ENCODE data around the gene THOC5. TPM values are rescaled to one million over a fixed set of nuclear protein-coding genes. Genes with fewer than 3 reads are reported as not detected.
A peak's percentile ranks its signal among the peaks of the same experiment; 100 is the strongest.
"Not testable (repeated sequence)": the region's sequence is repeated elsewhere in the genome, so short reads cannot be mapped to it uniquely, and the experiment has no call there.

Gene THOC5
- polyA plus RNA-seq, 4 donors: 22.9 to 34.2 (median 29.0) TPM

DNA sequence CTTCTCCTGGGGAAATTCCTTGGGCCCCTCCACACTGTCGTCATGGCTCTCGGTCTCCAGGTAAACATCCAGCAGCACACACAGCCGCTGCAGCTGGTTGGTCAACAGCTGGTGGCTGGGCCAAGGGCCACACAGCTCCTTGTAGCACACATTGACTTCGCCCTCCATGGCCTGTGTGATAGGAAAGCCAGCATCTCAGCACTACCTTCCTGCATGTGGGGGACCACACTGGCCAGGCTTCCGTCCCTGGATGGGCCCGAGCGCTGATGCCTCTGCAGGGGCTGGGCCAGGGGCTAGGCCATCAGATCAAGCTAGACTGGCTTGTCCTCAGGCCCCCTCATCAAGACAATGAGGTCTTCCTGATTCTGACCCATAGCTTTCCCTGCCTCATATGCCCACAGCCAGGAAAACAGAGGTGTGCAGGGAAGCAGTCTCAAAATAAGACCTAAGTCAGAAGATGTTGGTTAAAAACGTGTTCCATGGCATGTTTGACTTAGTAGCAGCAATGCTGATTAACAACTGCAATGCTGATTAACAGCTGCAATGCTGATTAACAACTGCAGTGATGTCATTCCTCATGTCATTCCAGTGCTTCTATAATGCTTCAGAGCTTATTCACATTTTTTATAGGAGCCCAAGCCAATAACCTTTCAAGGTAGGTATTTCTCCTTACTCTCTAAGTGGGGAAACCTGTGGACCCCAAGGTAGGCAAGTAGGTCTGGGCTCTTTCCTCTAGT lies 42.3 kb downstream of the THOC5 start:
- DNase-seq (ENCODE audit: low read depth in 4 of 4, low spot score in 3 of 4): no peak

DNA sequence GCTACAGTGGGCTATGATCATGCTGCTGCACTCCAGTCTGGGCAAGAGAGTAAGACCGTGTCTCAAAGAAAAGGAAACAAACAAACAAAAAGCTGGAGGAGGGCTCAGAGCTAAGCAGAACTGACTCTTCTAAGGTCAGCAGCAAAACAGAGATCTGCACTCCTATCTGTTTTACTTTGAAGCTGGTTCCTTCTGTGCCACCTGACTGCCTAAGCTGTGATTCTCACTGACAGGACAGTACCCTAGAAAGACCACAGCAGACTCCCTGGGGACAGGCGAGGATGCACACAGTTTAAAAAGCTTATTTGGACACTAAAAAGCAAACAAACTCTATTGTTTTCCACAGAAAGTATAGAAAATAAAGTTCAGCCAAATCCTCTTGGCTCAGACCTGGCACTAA lies 43.0 kb downstream of the THOC5 start:
- DNase-seq (ENCODE audit: low read depth in 4 of 4, low spot score in 3 of 4): no peak

DNA sequence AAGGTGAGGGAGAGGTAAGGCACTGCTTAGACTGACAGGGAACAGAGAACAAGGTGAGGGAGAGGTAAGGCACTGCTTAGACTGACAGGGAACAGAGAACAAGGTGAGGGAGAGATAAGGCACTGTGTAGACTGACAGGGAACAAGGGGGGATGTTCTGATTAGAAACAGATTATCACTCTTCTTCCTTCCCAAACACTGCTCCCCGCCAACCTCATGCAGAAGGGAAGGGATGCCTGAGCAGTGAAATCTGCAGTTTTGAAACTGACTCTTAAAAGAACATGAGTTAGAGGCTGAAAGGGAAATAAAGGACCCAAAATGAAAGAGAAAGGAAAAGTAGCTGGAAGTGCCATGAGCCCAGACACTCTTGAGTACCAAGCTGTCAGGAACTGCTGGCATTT lies 43.7 kb downstream of the THOC5 start:
- DNase-seq (ENCODE audit: low read depth in 4 of 4, low spot score in 3 of 4): no peak

DNA sequence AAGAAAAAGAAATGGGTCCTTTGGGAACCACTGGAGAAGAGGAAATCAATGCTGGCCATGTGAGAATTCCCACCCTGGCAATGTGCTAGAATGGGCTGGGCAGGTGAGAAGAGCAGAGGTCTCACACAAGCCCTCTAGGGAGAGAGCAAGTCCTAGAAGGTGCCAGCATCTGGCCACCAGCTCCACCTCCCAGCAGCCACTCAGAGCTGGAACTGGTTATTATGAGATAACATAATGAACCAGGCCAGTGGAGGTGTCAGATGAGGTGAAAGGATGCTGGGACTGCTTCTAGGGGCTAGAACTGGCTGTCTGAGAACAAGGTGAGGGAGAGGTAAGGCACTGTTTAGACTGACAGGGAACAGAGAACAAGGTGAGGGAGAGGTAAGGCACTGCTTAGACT lies 44.3 kb downstream of the THOC5 start:
- no peak for DNase-seq (ENCODE audit: low read depth in 4 of 4, low spot score in 3 of 4)

DNA sequence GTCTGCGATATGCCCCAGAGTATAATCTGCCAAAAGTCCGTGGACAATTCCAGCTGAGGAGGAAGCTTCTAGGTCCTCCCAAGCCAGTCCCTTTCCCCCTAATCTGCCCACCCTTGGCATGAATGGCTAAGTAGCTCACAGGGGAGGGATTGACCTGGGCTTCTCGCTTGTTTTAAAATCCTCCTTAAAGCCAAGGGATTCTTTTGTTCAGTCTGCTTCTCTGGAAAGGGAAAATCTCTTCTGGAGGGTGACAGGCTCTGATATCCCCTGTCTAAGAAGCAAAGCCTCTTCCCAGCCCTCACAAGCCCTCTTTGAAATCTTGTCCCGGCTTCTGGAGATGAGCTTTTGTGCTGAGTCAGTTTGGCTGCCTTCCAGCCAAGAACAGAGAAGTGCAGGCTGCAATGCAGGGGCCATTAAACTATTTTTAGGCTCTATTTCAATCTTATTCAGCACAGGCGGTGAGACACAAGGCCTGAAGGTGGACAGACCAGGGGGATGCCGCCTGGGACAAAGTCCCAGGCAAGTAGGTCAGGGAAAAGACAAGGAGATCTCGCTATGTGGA lies 49.7 kb downstream of the THOC5 start:
- peak in 1 of 4 donors; percentile 21 for DNase-seq (ENCODE audit: low read depth in 4 of 4, low spot score in 3 of 4)

DNA sequence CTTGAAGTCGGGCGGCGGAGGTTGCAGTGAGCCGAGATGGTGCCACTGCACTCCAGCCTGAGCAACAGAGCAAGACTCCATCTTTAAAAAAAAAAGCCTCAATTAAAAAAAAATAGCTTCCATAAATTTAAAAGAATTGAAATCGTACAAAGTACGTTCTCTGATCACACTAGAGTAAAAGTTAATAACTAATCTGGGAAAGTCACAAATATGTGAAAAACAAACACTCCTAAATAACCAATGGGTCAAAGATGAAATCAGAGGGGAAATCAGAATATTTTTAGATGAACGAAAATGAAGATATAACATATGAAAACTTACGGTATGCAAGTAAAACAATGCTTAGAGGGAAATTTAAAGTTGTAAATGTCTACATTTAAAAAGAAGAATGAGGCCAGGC lies 53.7 kb downstream of the THOC5 start:
- no peak for DNase-seq (ENCODE audit: low read depth in 4 of 4, low spot score in 3 of 4)

DNA sequence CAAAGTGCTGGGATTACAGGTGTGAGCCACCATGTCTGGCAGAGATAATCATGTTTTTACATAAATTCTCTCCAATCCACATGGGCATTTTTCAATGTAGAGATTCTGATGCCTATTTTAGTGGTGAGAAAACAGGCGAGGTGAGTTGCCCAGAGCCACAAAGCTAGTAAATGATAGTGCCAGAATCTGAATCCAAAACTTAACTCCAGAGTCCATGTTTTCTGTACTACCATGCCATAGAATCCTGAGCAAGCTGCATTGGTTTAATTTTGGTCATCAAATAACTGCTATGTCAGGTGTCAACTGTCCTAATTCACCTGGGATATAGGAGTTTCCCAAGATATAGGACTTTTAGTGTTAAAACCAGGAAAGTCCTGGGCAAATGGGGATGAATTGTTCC lies 59.9 kb downstream of the THOC5 start:
- DNase-seq (ENCODE audit: low read depth in 4 of 4, low spot score in 3 of 4): no peak

DNA sequence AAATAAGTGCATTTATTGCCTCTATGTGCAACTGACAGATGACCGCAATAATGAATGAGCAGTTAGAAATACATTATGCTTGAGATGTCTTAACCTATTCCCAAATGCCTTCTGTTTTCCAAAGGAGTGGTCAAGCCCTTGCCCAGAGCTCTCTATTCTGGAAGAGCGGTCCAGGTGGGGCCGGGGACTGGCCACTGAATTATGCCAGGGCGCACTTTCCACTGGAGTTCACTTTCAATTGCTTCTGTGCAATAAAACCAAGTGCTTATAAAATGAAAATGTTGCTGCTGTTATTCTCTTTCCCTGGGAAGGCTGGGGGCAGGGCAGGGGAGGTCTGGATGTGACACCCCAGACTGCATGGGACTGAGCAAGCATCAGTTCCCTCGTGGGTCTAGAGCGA lies 62.5 kb downstream of the THOC5 start:
- no peak for DNase-seq (ENCODE audit: low read depth in 4 of 4, low spot score in 3 of 4)

DNA sequence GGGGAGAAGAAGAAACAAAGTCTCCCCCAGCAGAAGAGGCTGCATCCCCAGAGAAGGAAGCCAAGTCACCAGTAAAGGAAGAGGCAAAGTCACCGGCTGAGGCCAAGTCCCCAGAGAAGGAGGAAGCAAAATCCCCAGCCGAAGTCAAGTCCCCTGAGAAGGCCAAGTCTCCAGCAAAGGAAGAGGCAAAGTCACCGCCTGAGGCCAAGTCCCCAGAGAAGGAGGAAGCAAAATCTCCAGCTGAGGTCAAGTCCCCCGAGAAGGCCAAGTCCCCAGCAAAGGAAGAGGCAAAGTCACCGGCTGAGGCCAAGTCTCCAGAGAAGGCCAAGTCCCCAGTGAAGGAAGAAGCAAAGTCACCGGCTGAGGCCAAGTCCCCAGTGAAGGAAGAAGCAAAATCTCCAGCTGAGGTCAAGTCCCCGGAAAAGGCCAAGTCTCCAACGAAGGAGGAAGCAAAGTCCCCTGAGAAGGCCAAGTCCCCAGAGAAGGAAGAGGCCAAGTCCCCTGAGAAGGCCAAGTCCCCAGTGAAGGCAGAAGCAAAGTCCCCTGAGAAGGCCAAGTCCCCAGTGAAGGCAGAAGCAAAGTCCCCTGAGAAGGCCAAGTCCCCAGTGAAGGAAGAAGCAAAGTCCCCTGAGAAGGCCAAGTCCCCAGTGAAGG lies 64.3 kb downstream of the THOC5 start:
- not testable (repeated sequence) for DNase-seq (ENCODE audit: low read depth in 4 of 4, low spot score in 3 of 4)

DNA sequence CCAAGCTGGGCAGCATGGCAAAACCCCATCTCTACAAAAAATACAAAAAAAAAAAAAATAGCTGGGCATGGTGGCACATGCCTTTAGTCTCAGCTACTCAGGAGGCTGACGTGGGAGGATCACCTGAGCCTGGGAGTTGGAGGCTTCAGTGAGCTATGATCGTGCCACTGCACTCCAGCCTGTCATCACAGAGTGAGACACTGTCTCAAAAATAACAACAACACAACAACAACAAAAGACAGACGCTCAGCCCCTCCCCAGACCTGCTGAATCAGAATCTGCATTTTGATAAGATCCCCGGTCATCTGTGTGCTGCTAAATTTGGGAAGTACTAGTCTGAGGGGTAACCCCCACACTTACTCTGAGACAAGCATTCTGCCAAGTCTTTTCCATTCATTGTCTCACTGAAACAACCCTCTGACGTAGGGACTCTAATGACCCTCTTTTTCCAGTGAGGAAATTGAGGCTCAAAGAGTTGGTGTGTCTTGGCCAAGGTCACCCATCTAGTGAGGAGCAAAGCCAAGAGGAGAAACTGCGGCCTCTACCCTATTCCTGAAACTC lies 66.1 kb downstream of the THOC5 start:
- DNase-seq (ENCODE audit: low read depth in 4 of 4, low spot score in 3 of 4): no peak

DNA sequence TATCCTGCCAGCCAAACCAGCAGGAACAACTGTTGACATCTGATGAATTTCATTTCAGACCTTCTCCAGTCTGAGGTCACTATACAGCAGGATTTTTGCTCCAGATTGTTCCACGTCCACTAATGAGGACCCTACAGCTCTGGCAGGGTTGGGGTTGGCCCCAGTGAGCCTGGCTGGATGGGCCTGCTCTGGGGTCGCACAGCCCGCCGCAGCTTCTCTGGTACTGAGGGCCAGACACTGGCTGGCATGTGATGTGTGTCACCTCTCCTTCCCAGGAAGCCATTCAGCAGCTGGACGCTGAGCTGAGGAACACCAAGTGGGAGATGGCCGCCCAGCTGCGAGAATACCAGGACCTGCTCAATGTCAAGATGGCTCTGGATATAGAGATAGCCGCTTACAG lies 68.1 kb downstream of the THOC5 start:
- DNase-seq (ENCODE audit: low read depth in 4 of 4, low spot score in 3 of 4): no peak

DNA sequence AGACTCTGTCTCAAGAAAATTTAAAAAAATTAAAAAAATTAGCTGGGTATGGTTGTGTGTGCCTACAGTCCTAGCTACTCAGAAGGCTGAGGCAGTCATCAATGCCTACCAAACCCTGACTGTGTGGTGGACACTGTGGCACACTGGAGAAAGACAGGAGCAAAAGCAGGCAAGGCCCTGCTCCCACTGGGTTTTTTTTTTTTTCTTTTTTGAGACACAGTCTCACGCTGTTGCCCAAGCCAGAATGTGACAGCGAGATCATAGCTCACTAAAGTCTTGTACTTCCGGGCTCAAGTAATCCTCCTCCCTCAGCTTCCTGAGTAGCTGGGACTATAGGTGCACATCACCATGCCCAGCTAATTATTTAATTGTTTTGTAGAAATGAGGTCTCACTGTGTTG lies 68.9 kb downstream of the THOC5 start:
- no peak for DNase-seq (ENCODE audit: low read depth in 4 of 4, low spot score in 3 of 4)

DNA sequence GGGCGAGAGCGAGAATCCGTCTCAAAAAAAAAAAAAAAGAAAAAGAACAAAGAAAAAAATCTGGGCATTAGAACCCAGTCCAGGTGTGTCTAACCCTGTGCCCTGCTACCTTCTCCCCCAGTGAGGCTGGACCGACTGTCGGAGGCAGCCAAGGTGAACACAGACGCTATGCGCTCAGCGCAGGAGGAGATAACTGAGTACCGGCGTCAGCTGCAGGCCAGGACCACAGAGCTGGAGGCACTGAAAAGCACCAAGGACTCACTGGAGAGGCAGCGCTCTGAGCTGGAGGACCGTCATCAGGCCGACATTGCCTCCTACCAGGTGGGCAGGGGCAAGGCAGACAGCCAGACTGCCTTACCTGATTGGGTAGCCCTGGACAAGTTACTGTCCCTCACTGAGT lies 70.3 kb downstream of the THOC5 start:
- no peak for DNase-seq (ENCODE audit: low read depth in 4 of 4, low spot score in 3 of 4)

DNA sequence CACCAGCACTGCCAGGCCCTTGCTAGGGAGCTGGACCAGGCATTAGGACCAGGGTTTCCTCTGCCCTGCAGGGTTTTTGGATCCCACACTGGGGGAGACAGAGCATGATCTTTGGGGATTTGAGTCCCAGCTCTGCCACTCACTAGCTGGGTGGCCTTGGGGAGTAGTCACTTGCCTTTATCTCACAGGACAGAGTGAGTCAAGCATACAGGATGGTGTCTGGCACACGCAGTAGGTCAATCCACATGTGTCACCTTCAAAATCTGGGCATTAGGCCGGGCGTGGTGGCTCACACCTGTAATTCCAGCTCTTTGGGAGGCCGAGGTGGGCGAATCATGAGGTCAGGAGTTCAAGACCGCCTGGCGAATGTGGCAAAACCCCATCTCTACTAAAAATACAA lies 70.8 kb downstream of the THOC5 start:
- no peak for DNase-seq (ENCODE audit: low read depth in 4 of 4, low spot score in 3 of 4)

DNA sequence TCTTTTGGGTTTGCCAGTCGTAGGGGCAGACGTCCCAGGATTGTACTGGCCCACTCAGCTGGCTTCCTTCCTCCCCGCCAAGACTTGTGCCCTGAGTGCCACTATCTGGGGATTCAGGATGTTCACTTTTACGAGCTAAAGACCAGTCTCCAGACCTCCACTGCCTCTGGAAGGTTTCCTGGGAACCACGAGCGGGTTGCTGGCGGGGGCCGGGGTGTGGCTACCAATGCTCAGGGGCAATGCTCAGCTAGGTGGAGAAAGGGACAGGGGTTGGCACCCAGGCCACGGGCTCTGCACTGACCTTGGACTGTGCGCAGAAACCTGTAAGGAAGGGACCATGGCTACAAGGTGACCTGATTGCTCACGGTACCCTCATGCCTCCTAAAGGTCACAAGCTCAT lies 71.3 kb downstream of the THOC5 start:
- DNase-seq (ENCODE audit: low read depth in 4 of 4, low spot score in 3 of 4): no peak

DNA sequence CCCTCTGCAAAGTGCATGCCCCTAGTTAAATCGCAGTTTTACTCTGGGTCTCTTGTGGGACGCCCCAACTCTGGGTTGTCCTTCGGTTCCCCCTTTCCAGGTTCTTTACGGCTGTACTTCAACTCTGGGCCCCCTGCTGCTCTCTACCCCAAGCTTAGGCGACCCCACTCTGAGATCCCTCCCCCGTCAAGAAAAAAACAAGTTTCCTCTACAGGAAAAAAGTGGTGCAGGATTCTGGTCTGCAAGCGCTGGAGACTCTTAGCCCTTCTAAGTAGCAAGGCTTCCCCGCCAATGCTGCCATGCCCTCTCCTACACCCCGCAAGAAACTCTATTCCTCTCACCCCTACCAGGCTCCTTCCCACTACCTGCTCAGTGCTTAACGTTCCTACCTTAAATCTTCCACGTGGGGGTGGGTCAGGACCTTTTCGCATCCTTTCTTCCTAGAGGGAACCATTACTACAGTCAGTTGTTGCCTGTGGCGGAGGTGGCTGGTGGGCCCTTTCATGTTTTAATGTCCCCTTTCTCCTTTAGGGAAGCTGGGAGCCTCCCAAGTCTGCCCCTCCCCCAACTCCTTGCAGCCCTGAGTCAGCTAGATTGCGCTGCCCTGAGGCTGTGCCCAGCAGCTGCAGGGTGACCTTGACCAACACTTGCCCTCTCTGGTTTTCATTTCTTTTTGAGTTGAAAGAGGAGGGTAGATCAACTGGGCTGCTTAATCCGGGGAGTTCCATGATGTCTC lies 72.1 kb downstream of the THOC5 start:
- DNase-seq (ENCODE audit: low read depth in 4 of 4, low spot score in 3 of 4): no peak

DNA sequence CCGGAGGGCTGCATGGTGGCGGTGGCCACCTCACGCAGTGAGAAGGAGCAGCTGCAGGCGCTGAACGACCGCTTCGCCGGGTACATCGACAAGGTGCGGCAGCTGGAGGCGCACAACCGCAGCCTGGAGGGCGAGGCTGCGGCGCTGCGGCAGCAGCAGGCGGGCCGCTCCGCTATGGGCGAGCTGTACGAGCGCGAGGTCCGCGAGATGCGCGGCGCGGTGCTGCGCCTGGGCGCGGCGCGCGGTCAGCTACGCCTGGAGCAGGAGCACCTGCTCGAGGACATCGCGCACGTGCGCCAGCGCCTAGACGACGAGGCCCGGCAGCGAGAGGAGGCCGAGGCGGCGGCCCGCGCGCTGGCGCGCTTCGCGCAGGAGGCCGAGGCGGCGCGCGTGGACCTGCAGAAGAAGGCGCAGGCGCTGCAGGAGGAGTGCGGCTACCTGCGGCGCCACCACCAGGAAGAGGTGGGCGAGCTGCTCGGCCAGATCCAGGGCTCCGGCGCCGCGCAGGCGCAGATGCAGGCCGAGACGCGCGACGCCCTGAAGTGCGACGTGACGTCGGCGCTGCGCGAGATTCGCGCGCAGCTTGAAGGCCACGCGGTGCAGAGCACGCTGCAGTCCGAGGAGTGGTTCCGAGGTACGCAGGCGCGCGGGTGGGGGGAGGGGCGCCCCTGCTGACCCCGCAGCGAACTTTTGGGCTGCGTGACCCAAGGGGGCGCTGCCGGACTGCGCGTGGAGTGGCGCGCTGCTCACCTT lies 72.9 kb downstream of the THOC5 start:
- no peak for DNase-seq (ENCODE audit: low read depth in 4 of 4, low spot score in 3 of 4)

DNA sequence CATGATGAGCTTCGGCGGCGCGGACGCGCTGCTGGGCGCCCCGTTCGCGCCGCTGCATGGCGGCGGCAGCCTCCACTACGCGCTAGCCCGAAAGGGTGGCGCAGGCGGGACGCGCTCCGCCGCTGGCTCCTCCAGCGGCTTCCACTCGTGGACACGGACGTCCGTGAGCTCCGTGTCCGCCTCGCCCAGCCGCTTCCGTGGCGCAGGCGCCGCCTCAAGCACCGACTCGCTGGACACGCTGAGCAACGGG lies 73.4 kb downstream of the THOC5 start:
- DNase-seq (ENCODE audit: low read depth in 4 of 4, low spot score in 3 of 4): no peak

DNA sequence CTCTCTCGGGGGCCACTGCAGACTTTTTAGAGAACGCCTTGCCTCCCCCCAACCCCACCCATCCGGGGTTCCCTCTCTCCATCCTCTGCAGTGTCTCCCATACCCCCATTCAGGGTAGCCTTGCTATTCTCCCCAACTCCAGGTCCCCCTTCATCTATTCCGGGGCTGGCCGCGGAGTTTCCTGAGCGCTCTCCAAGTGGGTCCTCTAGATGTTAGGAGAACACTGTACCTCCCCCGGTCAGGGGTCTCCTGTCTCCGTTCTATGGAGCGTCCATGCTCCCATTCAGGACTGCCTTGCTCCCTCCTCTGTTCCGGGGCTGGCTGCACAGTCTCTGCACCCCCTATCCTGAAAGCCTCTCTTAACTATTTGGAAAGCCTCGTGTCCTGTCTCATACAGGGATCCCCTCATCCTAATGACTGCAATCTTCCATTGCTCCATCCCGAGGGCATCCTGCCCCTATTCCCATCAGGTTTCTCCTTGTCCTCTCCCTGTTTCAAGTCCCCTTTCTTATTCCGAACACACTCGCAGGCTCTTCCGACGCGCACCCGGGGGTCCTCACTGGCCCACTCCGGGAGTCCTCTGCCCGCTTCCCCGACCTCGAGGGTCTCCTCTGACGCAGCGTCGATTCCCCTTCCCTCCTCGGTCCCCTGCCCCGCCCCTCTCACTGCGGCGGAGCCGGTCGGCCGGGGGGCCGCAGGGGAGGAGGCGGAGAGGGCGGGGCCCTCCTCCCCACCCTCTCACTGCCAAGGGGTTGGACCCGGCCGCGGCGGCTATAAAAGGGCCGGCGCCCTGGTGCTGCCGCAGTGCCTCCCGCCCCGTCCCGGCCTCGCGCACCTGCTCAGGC lies 73.9 kb downstream of the THOC5 start, which contains the start of gene NEFH:
NEFH (plus strand) TSS at position 802 of the 845 bp plus-strand sequence. CDS start 45 bp downstream, outside the sequence.
- DNase-seq (ENCODE audit: low read depth in 4 of 4, low spot score in 3 of 4): no peak
